Duodenal mucosa (tissue), 2 donors: ENCODE data around the gene KDM5B.

ENCODE experiments used
- H3K27ac ChIP-seq: one replicate; pipeline ENCODE4 v1.7.0; 2013; ENCODE audit warnings: low read depth, low read length
- H3K27me3 ChIP-seq, 2 donors: one replicate each; pipeline ENCODE4 v1.7.0; 2013; ENCODE audit warnings: low read length in 2 of 2, control low read depth in 1 of 2; ENCODE audit not compliant: insufficient read depth in 2 of 2, control insufficient read depth in 1 of 2
- H3K36me3 ChIP-seq, 2 donors: one replicate each; pipeline ENCODE4 v1.7.0; 2013; ENCODE audit warnings: low read length in 2 of 2, control low read depth in 1 of 2; ENCODE audit not compliant: insufficient read depth in 2 of 2, control insufficient read depth in 1 of 2
- H3K4me1 ChIP-seq, 2 donors: one replicate each; pipeline ENCODE4 v1.7.0; 2013; ENCODE audit warnings: low read length in 2 of 2, control low read depth in 1 of 2; ENCODE audit not compliant: insufficient read depth in 2 of 2, control insufficient read depth in 1 of 2
- H3K4me3 ChIP-seq, 2 donors: one replicate each; pipeline ENCODE4 v1.7.0; 2013; ENCODE audit warnings: low read length in 2 of 2, low read depth in 1 of 2
- H3K9ac ChIP-seq, 2 donors: one replicate each; pipeline ENCODE4 v1.7.0; 2013; ENCODE audit warnings: low read length in 2 of 2, low read depth in 1 of 2
- H3K9me3 ChIP-seq, 2 donors: one replicate each; pipeline ENCODE4 v1.7.0; 2013; ENCODE audit warnings: low read length in 2 of 2, control low read depth in 1 of 2; ENCODE audit not compliant: control insufficient read depth in 1 of 2

KDM5B gene

GRCh38 chr1:202689493-202690342 is 118.5 kb downstream of the KDM5B start:
- Histone ChIP-seq H3K9ac (no peak overlapping the region), H3K4me3 (no peak overlapping the region), H3K36me3 (no peaks in the 10 kb centered on the region), H3K27ac (no peak overlapping the region), H3K4me1 (no peaks in the 10 kb centered on the region), H3K9me3 (no peaks in the 10 kb centered on the region), H3K27me3 (peaks cover 0 to 6% of the 10 kb centered on the region in 2 donors)

GRCh38 chr1:202689082-202689481 is 119.1 kb downstream of the KDM5B start:
- Histone ChIP-seq H3K27me3 (peaks cover 0 to 6% of the 10 kb centered on the region in 2 donors), H3K36me3 (no peaks in the 10 kb centered on the region), H3K27ac (no peak overlapping the region), H3K4me1 (no peaks in the 10 kb centered on the region), H3K4me3 (no peak overlapping the region), H3K9ac (no peak overlapping the region), H3K9me3 (no peaks in the 10 kb centered on the region)

GRCh38 chr1:202688401-202688800 is 119.8 kb downstream of the KDM5B start:
- no peak overlapping the region for H3K9ac ChIP-seq
- peaks cover 0 to 6% of the 10 kb centered on the region in 2 donors for H3K27me3 ChIP-seq
- H3K36me3 ChIP-seq, result no peaks in the 10 kb centered on the region
- H3K9me3 ChIP-seq, result no peaks in the 10 kb centered on the region
- H3K4me1 ChIP-seq, result no peaks in the 10 kb centered on the region
- no peak overlapping the region for H3K4me3 ChIP-seq
- H3K27ac ChIP-seq, result no peak overlapping the region

GRCh38 chr1:202687798-202688197 is 120.4 kb downstream of the KDM5B start:
- Histone ChIP-seq H3K9ac (no peak overlapping the region), H3K36me3 (no peaks in the 10 kb centered on the region), H3K9me3 (no peaks in the 10 kb centered on the region), H3K4me1 (no peaks in the 10 kb centered on the region), H3K27me3 (peaks cover 0 to 10% of the 10 kb centered on the region in 2 donors), H3K4me3 (no peak overlapping the region), H3K27ac (no peak overlapping the region)

GRCh38 chr1:202687370-202687769 is 120.9 kb downstream of the KDM5B start:
- peaks cover 0 to 10% of the 10 kb centered on the region in 2 donors for H3K27me3 ChIP-seq
- no peaks in the 10 kb centered on the region for H3K4me1 ChIP-seq
- H3K27ac ChIP-seq, result no peak overlapping the region
- no peak overlapping the region for H3K9ac ChIP-seq
- no peaks in the 10 kb centered on the region for H3K9me3 ChIP-seq
- H3K36me3 ChIP-seq, result no peaks in the 10 kb centered on the region
- no peak overlapping the region for H3K4me3 ChIP-seq

DNA sequence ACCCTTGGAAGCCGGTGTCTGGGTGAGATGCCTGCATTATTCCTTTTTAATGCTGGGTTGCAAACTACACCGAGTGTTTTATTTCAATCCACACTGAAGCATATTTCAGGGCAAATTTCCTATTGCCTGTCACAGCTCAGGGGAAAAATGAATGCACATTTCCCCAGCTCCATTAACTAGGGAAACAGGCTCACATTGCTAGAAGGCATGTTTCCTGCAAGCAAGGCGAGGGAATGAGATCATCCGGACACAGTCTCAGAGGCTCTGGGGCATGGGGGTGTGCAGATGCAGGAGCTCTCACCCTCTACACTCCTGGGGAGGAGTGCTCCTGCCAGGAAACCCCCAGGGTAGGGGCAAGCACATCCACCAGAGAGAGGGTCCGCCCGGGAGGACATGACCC is 122.6 kb downstream of the KDM5B start:
- H3K9ac ChIP-seq, result no peak overlapping the region
- no peaks in the 10 kb centered on the region for H3K9me3 ChIP-seq
- H3K4me1 ChIP-seq, result no peaks in the 10 kb centered on the region
- no peak overlapping the region for H3K27ac ChIP-seq
- no peaks in the 10 kb centered on the region for H3K36me3 ChIP-seq
- peaks cover 5 to 13% of the 10 kb centered on the region in 2 donors for H3K27me3 ChIP-seq
- H3K4me3 ChIP-seq, result no peak overlapping the region

- no peak overlapping the region for H3K27ac ChIP-seq
- H3K9me3 ChIP-seq, result no peaks in the 10 kb centered on the region
- H3K9ac ChIP-seq, result no peak overlapping the region
- H3K36me3 ChIP-seq, result no peaks in the 10 kb centered on the region
- H3K27me3 ChIP-seq, result peaks cover 7 to 13% of the 10 kb centered on the region in 2 donors
- no peaks in the 10 kb centered on the region for H3K4me1 ChIP-seq
- no peak overlapping the region for H3K4me3 ChIP-seq
These were observed 123.5 kb downstream of the KDM5B start for GRCh38 chr1:202684716-202685115.

DNA sequence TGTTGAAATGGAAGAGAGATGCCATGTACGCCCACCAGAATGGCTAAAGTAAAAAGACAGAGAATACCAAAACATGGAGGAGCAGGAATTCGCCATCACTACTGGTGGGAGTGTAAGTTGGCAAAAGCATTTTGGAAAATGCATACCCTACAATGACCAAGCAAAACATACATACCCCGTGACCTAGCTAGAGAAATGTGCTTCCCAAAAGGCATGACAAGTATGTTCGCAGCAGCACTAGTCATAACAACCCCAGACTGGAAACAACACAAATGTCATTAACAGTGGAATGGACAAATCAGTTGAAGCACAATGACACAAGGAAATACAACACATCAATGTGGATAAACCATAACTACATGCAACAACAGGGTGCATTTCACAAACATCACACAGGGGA is 125.2 kb downstream of the KDM5B start:
- H3K27me3 ChIP-seq, result peaks cover 7 to 8% of the 10 kb centered on the region in 2 donors

DNA sequence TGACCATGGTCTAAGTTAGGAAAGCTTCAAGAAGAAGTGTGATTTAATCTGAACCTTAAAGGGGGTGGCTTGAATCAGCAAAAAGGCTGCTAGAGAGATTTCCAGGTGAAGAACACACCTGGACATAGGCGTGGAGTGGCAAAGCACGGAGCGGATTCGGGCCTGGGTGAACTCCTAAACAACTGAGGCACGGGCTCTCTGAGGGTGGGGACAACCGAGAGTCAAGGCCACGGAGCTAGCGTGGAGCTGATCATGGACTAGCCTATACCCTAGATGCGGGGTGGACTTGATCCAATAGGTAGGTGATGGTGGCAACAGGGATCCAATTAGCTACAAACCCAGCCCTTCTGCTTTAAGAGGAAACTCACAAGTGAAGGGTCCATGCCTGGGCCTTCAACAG is 125.7 kb downstream of the KDM5B start:
- Histone ChIP-seq H3K9me3 (no peaks in the 10 kb centered on the region), H3K4me1 (no peaks in the 10 kb centered on the region), H3K36me3 (no peaks in the 10 kb centered on the region), H3K9ac (no peak overlapping the region), H3K4me3 (no peak overlapping the region), H3K27ac (no peak overlapping the region), H3K27me3 (peaks cover 7 to 8% of the 10 kb centered on the region in 2 donors)

More for the DNA sequence above, 125.2 kb downstream of the KDM5B start:
- H3K9me3 ChIP-seq, result no peaks in the 10 kb centered on the region
- H3K36me3 ChIP-seq, result no peaks in the 10 kb centered on the region
- H3K4me3 ChIP-seq, result no peak overlapping the region
- H3K27ac ChIP-seq, result no peak overlapping the region
- H3K4me1 ChIP-seq, result no peaks in the 10 kb centered on the region
- no peak overlapping the region for H3K9ac ChIP-seq

DNA sequence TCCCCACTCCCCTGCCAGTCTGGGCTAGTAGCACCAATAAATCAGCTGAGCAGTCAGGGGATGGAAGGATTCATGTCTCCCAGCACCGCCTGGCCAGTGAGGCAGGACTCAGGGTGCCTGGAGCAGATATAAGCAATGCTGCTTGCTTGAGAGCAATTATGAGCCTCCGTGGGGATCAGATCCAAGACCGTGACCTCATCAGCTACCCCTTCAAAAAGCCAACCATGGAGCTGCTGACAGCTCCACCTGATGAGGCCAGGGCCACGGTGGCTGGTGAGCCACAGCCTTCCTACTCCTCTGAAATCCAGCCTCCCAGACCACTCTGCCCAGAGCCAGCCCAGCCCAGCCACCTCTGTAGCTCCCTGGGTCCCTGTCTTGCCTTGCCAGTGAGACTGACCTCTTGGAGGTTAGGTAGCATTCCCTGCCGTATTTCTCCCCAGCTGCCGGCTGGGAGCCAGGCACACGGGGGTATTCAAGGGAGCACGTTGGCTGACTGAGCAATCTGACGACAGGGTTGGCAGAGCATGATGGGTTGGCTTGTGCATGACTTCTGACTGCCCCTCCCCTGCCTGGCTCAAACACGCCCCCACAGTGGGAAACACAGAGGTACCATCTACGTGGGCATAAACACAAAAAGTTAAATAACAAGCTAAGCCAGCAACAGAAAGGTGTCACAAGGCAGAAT is 126.3 kb downstream of the KDM5B start:
- Histone ChIP-seq H3K9ac (no peak overlapping the region), H3K36me3 (no peaks in the 10 kb centered on the region), H3K9me3 (no peaks in the 10 kb centered on the region), H3K4me1 (no peaks in the 10 kb centered on the region), H3K4me3 (no peak overlapping the region), H3K27me3 (peaks cover 7 to 8% of the 10 kb centered on the region in 2 donors), H3K27ac (no peak overlapping the region)
